Heart left ventricle (tissue), 13 donors: ENCODE data around the gene SIGLEC14.

Source experiments
- POLR2A ChIP-seq, 2 donors: fragments of 450-650 bp; IDR thresholded peaks; one replicate each; pipeline ENCODE4 v1.6.1; 2017; ENCODE audit warnings: antibody characterized with exemption in 2 of 2, mild to moderate bottlenecking in 2 of 2, moderate library complexity in 2 of 2
- TF ChIP-seq, protein P1 (sequence below), 12 donors: fragments of 200-600 bp; sonication (generic) in 4 of 12; IDR thresholded peaks; one replicate each; pipeline versions ENCODE4 v1.5.0 to v1.8.0; 2018 to 2022; ENCODE audit warnings: antibody characterized with exemption in 12 of 12, mild to moderate bottlenecking in 5 of 12
- donor health status: ischemic (EF 13 %, LVEDD 7.1; RV severe dilation, severe dysfunction).
- donor health status: DM: no; HTN: yes; CAD: no.
- donor health status: DM: no; HTN: no; CAD: no.
- donor health status: ischemic (EF 25% LVEDD 6.9; RV normal size, moderate dysfunction).
- donor health status: ischemic (EF 25% LVEDD 5.7; RV mildly dilated, moderate dysfunction).
- donor health status: ischemic (EF 35%, LVEDD 5.7; RV mildly dilated, moderate dysfunction).
- donor health status: nonischemic (EF 11% LVEDD 7.7; RV severe dilation, severe dysfunction).
- donor health status: DM: yes; HTN: yes; CAD: no.
- donor health status: PGD.
- donor health status: ischemic (EF 29% LVEDD 5.4; RV normal size, mild dysfunction).
- donor health status: nonischemic (EF 23%, LVEDD 6.1; RV moderate dilation, normal function).

DNA sequence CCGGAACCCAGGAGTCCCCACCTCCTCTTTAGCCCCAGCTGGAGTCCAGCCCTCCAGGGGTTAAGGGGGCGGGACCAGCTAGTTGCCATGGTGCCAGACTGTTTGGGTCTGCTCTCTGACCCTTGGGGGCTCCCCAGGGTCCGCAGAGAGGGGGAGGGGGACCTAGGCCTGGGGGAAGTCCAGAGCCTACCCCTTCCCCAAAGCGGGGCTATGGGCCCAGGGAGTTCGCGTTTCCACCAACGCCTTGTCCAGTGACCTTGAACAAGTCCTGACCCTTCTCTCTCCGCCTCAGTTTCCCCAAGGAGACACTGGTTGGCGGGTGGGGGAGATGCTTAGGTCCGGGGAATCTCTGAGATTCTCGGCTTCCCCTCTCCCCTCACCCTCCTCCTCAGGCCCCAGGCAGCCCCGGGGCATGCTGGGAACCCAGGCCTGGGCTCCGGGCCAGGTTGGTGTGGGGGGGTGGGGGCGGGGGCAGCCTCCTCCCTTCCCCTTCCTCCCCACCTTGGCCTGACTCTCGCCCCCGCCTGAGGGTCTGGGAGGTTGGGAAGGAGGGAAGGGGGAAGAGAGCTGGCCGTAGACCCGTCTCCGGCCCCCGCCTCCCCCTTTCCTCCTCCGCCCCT lies 43.9 kb upstream of the SIGLEC14 start:
- TF ChIP-seq, protein P1, sequence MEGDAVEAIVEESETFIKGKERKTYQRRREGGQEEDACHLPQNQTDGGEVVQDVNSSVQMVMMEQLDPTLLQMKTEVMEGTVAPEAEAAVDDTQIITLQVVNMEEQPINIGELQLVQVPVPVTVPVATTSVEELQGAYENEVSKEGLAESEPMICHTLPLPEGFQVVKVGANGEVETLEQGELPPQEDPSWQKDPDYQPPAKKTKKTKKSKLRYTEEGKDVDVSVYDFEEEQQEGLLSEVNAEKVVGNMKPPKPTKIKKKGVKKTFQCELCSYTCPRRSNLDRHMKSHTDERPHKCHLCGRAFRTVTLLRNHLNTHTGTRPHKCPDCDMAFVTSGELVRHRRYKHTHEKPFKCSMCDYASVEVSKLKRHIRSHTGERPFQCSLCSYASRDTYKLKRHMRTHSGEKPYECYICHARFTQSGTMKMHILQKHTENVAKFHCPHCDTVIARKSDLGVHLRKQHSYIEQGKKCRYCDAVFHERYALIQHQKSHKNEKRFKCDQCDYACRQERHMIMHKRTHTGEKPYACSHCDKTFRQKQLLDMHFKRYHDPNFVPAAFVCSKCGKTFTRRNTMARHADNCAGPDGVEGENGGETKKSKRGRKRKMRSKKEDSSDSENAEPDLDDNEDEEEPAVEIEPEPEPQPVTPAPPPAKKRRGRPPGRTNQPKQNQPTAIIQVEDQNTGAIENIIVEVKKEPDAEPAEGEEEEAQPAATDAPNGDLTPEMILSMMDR (IDR thresholded peaks at IDR 0.05) = no peak
- TF ChIP-seq POLR2A (IDR thresholded peaks at IDR 0.05) = peak in 1 of 2 donors; percentile 38
